ENCODE measurements around the gene MACF1.

GRCh38 chr1:39427374-39427773 lies 222.9 kb downstream of the MACF1 start:
- TF ChIP-seq POLR2A (IDR thresholded peaks at IDR 0.05) (no peak), CTCF (IDR thresholded peaks at IDR 0.05) (no peak)
